Measurements from ENCODE around the gene SPATA2L.
A peak's percentile ranks its signal among the peaks of the same experiment; 100 is the strongest.
"Not testable (repeated sequence)": the region's sequence is repeated elsewhere in the genome, so short reads cannot be mapped to it uniquely, and the experiment has no call there.

SPATA2L gene

GRCh38 chr16:89689142-89689541, 12.4 kb downstream of the SPATA2L start:
- no peak for DNase-seq

GRCh38 chr16:89688395-89688794, 13.1 kb downstream of the SPATA2L start:
- no peak for DNase-seq

GRCh38 chr16:89687092-89687940, 14.2 kb downstream of the SPATA2L start:
- DNase-seq: peak; percentile 27

- peak; percentile 67 for DNase-seq
Observed at GRCh38 chr16:89686520-89687091, 14.9 kb downstream of the SPATA2L start, which contains the start of gene CDK10. TSS of gene CDK10 (plus strand) at chr16:89686689. CDS start at chr16:89686711, 22 bp downstream.

GRCh38 chr16:89685916-89686315, 15.6 kb downstream of the SPATA2L start:
- no peak for DNase-seq

- DNase-seq: no peak
Observed at GRCh38 chr16:89678258-89678657, 23.2 kb downstream of the SPATA2L start.

- no peak for DNase-seq
Observed at GRCh38 chr16:89672177-89672941, 29.1 kb downstream of the SPATA2L start.

GRCh38 chr16:89671565-89671964, 29.9 kb downstream of the SPATA2L start:
- DNase-seq: not testable (repeated sequence)

- DNase-seq: no peak
Observed at GRCh38 chr16:89670496-89671431, 30.7 kb downstream of the SPATA2L start.

GRCh38 chr16:89669755-89670154, 31.8 kb downstream of the SPATA2L start:
- no peak for DNase-seq

GRCh38 chr16:89668790-89669158, 32.7 kb downstream of the SPATA2L start:
- DNase-seq: no peak

GRCh38 chr16:89667633-89668032, 33.9 kb downstream of the SPATA2L start:
- DNase-seq: no peak

GRCh38 chr16:89667000-89667399, 34.5 kb downstream of the SPATA2L start:
- not testable (repeated sequence) for DNase-seq

- DNase-seq: not testable (repeated sequence)
Observed at GRCh38 chr16:89664238-89664637, 37.3 kb downstream of the SPATA2L start.

- no peak for DNase-seq
Observed at GRCh38 chr16:89661215-89661614, 40.3 kb downstream of the SPATA2L start.

GRCh38 chr16:89660146-89660545, 41.4 kb downstream of the SPATA2L start:
- DNase-seq: no peak

GRCh38 chr16:89658221-89658879, 43.2 kb downstream of the SPATA2L start:
- no peak for DNase-seq

GRCh38 chr16:89657442-89658220, 43.9 kb downstream of the SPATA2L start, which contains the start of the genes CHMP1A and SPATA33:
TSS of gene CHMP1A (minus strand) at chr16:89657708. CDS start at chr16:89657588, 120 bp downstream.
TSS of gene SPATA33 (plus strand) at chr16:89657836. CDS start at chr16:89657912, 76 bp downstream.
- peak; percentile 65 for DNase-seq

GRCh38 chr16:89656435-89657121, 44.9 kb downstream of the SPATA2L start:
- DNase-seq: no peak

GRCh38 chr16:89655062-89655643, 46.4 kb downstream of the SPATA2L start:
- no peak for DNase-seq

Measured in NCI-H1105 treated with DMSO at 0.1 percent for 48 hours (cell line).